ENCODE data around the gene HDAC2. TPM values are rescaled to one million over a fixed set of nuclear protein-coding genes. Genes with fewer than 3 reads are reported as not detected.

Gene HDAC2
- total RNA-seq, 1 experiment from 2014 or later = 321 TPM

- TF ChIP-seq ZNF425 (CRISPR knock-in tag; conservative IDR thresholded peaks at IDR 0.05) = no peak
- TF ChIP-seq ATF1 (CRISPR knock-in tag; IDR thresholded peaks at IDR 0.05) = no peak
- TF ChIP-seq IRF1 (CRISPR knock-in tag; IDR thresholded peaks at IDR 0.05) = no peak
- TF ChIP-seq CREM (CRISPR knock-in tag; IDR thresholded peaks at IDR 0.05) = no peak
- no peak for TF ChIP-seq PRDM15 (CRISPR knock-in tag; IDR thresholded peaks at IDR 0.05)
These were observed 30.4 kb upstream of the HDAC2 start (continued) for GRCh38 chr6:114001354-114001753.

- no peak overlapping the region for H3K27ac Mint-ChIP-seq
- CTCF ChIA-PET = no interaction called here
- H3K27me3 Mint-ChIP-seq (ENCODE audit: low read depth) = no peaks in the 10 kb centered on the region
- H3K36me3 Mint-ChIP-seq = peaks cover 21% of the 10 kb centered on the region
- peaks cover 23% of the 10 kb centered on the region for H3K9me3 Mint-ChIP-seq
- no peak overlapping the region for H3K4me3 Mint-ChIP-seq
- DNase-seq (ENCODE audit: low spot score) (no peak), ATAC-seq (no peak)
- POLR2A ChIA-PET = no interaction called here
- TF ChIP-seq ZNF232 (CRISPR knock-in tag; IDR thresholded peaks at IDR 0.05) = no peak
- TF ChIP-seq NFE2L1 (CRISPR knock-in tag; IDR thresholded peaks at IDR 0.05) = no peak
- TF ChIP-seq MAX (CRISPR knock-in tag; IDR thresholded peaks at IDR 0.05) = no peak
- TF ChIP-seq ELF4 (CRISPR knock-in tag; IDR thresholded peaks at IDR 0.05; ENCODE audit: low read depth) = no peak
- no peak for TF ChIP-seq ESRRA (CRISPR knock-in tag; IDR thresholded peaks at IDR 0.05; ENCODE audit: borderline replicate concordance)
- no peak for TF ChIP-seq FOXP1 (CRISPR knock-in tag; IDR thresholded peaks at IDR 0.05; ENCODE audit: borderline replicate concordance)
- no peak for TF ChIP-seq CREM (CRISPR knock-in tag; IDR thresholded peaks at IDR 0.05)
- no peak for TF ChIP-seq E2F1 (CRISPR knock-in tag; IDR thresholded peaks at IDR 0.05)
- TF ChIP-seq ZNF121 (CRISPR knock-in tag; IDR thresholded peaks at IDR 0.05) = no peak
- no peak for TF ChIP-seq ATF2 (CRISPR knock-in tag; IDR thresholded peaks at IDR 0.05; ENCODE audit: borderline replicate concordance, low read depth)
- H3K4me1 Mint-ChIP-seq = peaks cover 26% of the 10 kb centered on the region
These were observed 29.1 kb upstream of the HDAC2 start for GRCh38 chr6:114000069-114000468.

- H3K4me3 Mint-ChIP-seq = no peak overlapping the region
- POLR2A ChIA-PET = no interaction called here
- peaks cover 17% of the 10 kb centered on the region for H3K9me3 Mint-ChIP-seq
- H3K27ac Mint-ChIP-seq = no peak overlapping the region
- H3K4me1 Mint-ChIP-seq = peaks cover 31% of the 10 kb centered on the region
- ATAC-seq (no peak), DNase-seq (ENCODE audit: low spot score) (no peak)
- peaks cover 15% of the 10 kb centered on the region for H3K36me3 Mint-ChIP-seq
- H3K27me3 Mint-ChIP-seq (ENCODE audit: low read depth) = no peaks in the 10 kb centered on the region
- CTCF ChIA-PET = no interaction called here
- TF ChIP-seq CREB1 (CRISPR knock-in tag; IDR thresholded peaks at IDR 0.05) (no peak), ZNF423 (CRISPR knock-in tag; IDR thresholded peaks at IDR 0.05) (no peak), SMAD3 (CRISPR knock-in tag; IDR thresholded peaks at IDR 0.05; ENCODE audit: borderline replicate concordance) (no peak), ZBTB43 (CRISPR knock-in tag; IDR thresholded peaks at IDR 0.05) (no peak), ARID4B (CRISPR knock-in tag; IDR thresholded peaks at IDR 0.05; ENCODE audit: borderline replicate concordance) (no peak), ELF4 (CRISPR knock-in tag; IDR thresholded peaks at IDR 0.05; ENCODE audit: low read depth) (no peak)
These were observed 28.3 kb upstream of the HDAC2 start for GRCh38 chr6:113999284-113999683.

Data from WTC11 (cell line).